ENCODE results near the gene P2RX6. TPM values are rescaled to one million over a fixed set of nuclear protein-coding genes. Genes with fewer than 3 reads are reported as not detected.

The P2RX6 gene
- total and polyA plus RNA-seq, 8 donors: 0.09 to 2.9 (median 0.39) TPM; not detected in 1

GRCh38 chr22:20988573-20989322 lies 26.2 kb upstream of the P2RX6 start:
- ATAC-seq: no peak
- no peaks in the 10 kb centered on the region for H3K4me1 ChIP-seq
- no peak for FAIRE-seq
- DNase-seq: peak in 1 of 6 donors; percentile 49
- no peak overlapping the region for H3K27ac ChIP-seq
- no peaks in the 10 kb centered on the region for H3K27me3 ChIP-seq
- no peak for TF ChIP-seq CTCF (IDR thresholded peaks at IDR 0.05)
- WGBS, 2 donors: 92 to 97% methylated on average over 15 to 16 of the region's 16 CpGs
- H3K9me3 ChIP-seq: no peaks in the 10 kb centered on the region
- no peak overlapping the region for H3K4me3 ChIP-seq
- intact Hi-C loops (cut with DNase I): no loop called here
- peaks cover 0 to 24% (median 0%) of the 10 kb centered on the region in 3 donors for H3K36me3 ChIP-seq

- Histone ChIP-seq H3K36me3 (peaks cover 0 to 24% (median 0%) of the 10 kb centered on the region in 3 donors), H3K27ac (no peak overlapping the region), H3K4me1 (no peaks in the 10 kb centered on the region), H3K27me3 (no peaks in the 10 kb centered on the region), H3K9me3 (no peaks in the 10 kb centered on the region), H3K4me3 (no peak overlapping the region)
- DNase-seq (no peak), FAIRE-seq (no peak), ATAC-seq (no peak)
- intact Hi-C loops (cut with DNase I): no loop called here
- 65 to 86% methylated on average over 15 to 17 of the region's 17 CpGs for WGBS, 2 donors
- no peak for TF ChIP-seq CTCF (IDR thresholded peaks at IDR 0.05)
These were observed 25.4 kb upstream of the P2RX6 start for GRCh38 chr22:20989323-20990138.

GRCh38 chr22:20990184-20991180 lies 24.5 kb upstream of the P2RX6 start:
- no peak for TF ChIP-seq CTCF (IDR thresholded peaks at IDR 0.05)
- 66 to 68% methylated on average over 21 of the region's 21 CpGs for WGBS, 2 donors
- H3K9me3 ChIP-seq: no peaks in the 10 kb centered on the region
- peaks cover 0 to 24% (median 0%) of the 10 kb centered on the region in 3 donors for H3K36me3 ChIP-seq
- no peaks in the 10 kb centered on the region for H3K4me1 ChIP-seq
- H3K27me3 ChIP-seq: no peaks in the 10 kb centered on the region
- H3K27ac ChIP-seq: no peak overlapping the region
- no peak for FAIRE-seq
- peak in 1 of 4 donors; percentile 34 for ATAC-seq
- intact Hi-C loops (cut with DNase I): no loop called here
- H3K4me3 ChIP-seq: no peak overlapping the region
- no peak for DNase-seq

GRCh38 chr22:20991252-20992055 lies 23.5 kb upstream of the P2RX6 start:
- intact Hi-C loops (cut with DNase I): no loop called here
- Histone ChIP-seq H3K27ac (no peak overlapping the region), H3K27me3 (no peaks in the 10 kb centered on the region), H3K36me3 (peaks cover 0 to 27% (median 0%) of the 10 kb centered on the region in 3 donors), H3K9me3 (no peaks in the 10 kb centered on the region), H3K4me1 (no peaks in the 10 kb centered on the region), H3K4me3 (no peak overlapping the region)
- TF ChIP-seq CTCF (IDR thresholded peaks at IDR 0.05): no peak
- WGBS, 2 donors: 91 to 93% methylated on average over 24 of the region's 24 CpGs
- no peak for ATAC-seq
- DNase-seq: peak in 2 of 6 donors; percentile 44 to 73
- no peak for FAIRE-seq
